ENCODE results near the gene SLC39A11. TPM values are rescaled to one million over a fixed set of nuclear protein-coding genes. Genes with fewer than 3 reads are reported as not detected.

The SLC39A11 gene
- total RNA-seq, 1 donor from 2014 or later: 16.3 TPM

DNA sequence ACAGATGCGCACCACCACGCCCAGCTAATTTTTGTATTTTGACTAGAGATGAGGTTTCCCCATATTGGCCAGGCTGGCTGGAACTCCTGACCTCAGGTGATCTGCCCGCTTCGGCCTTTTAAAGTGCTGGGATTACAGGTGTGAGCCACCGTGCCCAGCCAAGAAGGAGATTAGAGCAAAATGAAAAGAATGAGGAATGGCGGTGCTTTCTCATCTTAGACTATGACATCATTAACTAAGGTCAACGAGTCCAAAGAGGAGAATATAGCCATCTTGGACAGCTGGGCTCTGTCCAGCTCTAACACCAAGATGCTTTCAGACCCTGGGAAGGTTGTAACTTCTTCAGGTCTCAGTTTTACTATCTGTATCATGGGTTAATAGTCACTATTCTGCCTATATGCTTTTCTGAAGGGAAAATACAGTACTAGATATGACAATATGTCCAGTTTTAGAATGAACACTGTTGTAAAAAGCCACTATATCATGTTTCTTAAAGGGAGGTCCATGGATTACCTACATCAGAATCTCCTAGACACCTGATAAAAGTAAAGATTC is 76.7 kb downstream of the SLC39A11 start:
- no peak for DNase-seq
- Mint-ChIP-seq H3K4me1 (ENCODE audit: low read depth, unreplicated experiment) (peaks cover 15% of the 10 kb centered on the region), H3K4me3 (ENCODE audit: unreplicated experiment) (no peak overlapping the region), H3K9me3 (ENCODE audit: unreplicated experiment) (peaks cover 4% of the 10 kb centered on the region), H3K27me3 (ENCODE audit: unreplicated experiment) (peaks cover 7% of the 10 kb centered on the region), H3K27ac (ENCODE audit: unreplicated experiment) (no peak overlapping the region), H3K36me3 (ENCODE audit: unreplicated experiment) (peaks cover 8% of the 10 kb centered on the region)
- TF ChIP-seq, protein P1, sequence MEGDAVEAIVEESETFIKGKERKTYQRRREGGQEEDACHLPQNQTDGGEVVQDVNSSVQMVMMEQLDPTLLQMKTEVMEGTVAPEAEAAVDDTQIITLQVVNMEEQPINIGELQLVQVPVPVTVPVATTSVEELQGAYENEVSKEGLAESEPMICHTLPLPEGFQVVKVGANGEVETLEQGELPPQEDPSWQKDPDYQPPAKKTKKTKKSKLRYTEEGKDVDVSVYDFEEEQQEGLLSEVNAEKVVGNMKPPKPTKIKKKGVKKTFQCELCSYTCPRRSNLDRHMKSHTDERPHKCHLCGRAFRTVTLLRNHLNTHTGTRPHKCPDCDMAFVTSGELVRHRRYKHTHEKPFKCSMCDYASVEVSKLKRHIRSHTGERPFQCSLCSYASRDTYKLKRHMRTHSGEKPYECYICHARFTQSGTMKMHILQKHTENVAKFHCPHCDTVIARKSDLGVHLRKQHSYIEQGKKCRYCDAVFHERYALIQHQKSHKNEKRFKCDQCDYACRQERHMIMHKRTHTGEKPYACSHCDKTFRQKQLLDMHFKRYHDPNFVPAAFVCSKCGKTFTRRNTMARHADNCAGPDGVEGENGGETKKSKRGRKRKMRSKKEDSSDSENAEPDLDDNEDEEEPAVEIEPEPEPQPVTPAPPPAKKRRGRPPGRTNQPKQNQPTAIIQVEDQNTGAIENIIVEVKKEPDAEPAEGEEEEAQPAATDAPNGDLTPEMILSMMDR (IDR thresholded peaks at IDR 0.05; ENCODE audit: partially characterized antibody, unreplicated experiment): no peak

GRCh38 chr17:73013816-73014663 is 78.4 kb downstream of the SLC39A11 start:
- Mint-ChIP-seq H3K27me3 (ENCODE audit: unreplicated experiment) (peaks cover 4% of the 10 kb centered on the region), H3K9me3 (ENCODE audit: unreplicated experiment) (peaks cover 4% of the 10 kb centered on the region), H3K4me1 (ENCODE audit: low read depth, unreplicated experiment) (peaks cover 15% of the 10 kb centered on the region), H3K27ac (ENCODE audit: unreplicated experiment) (no peak overlapping the region), H3K4me3 (ENCODE audit: unreplicated experiment) (no peak overlapping the region), H3K36me3 (ENCODE audit: unreplicated experiment) (peaks cover 7% of the 10 kb centered on the region)
- no peak for DNase-seq
- TF ChIP-seq, protein P1 (IDR thresholded peaks at IDR 0.05; ENCODE audit: partially characterized antibody, unreplicated experiment): no peak

- no peak overlapping the region for H3K4me3 Mint-ChIP-seq (ENCODE audit: unreplicated experiment)
- H3K4me1 Mint-ChIP-seq (ENCODE audit: low read depth, unreplicated experiment): peaks cover 15% of the 10 kb centered on the region
- peaks cover under 1% of the 10 kb centered on the region for H3K36me3 Mint-ChIP-seq (ENCODE audit: unreplicated experiment)
- H3K27me3 Mint-ChIP-seq (ENCODE audit: unreplicated experiment): peaks cover 4% of the 10 kb centered on the region
- no peak overlapping the region for H3K27ac Mint-ChIP-seq (ENCODE audit: unreplicated experiment)
- TF ChIP-seq, protein P1 (IDR thresholded peaks at IDR 0.05; ENCODE audit: partially characterized antibody, unreplicated experiment): no peak
- no peak for DNase-seq
- peaks cover 4% of the 10 kb centered on the region for H3K9me3 Mint-ChIP-seq (ENCODE audit: unreplicated experiment)
Observed at GRCh38 chr17:73013301-73013700, 79.2 kb downstream of the SLC39A11 start.

GRCh38 chr17:73011016-73011486 is 81.4 kb downstream of the SLC39A11 start:
- peaks cover 9% of the 10 kb centered on the region for H3K27me3 Mint-ChIP-seq (ENCODE audit: unreplicated experiment)
- DNase-seq: no peak
- H3K36me3 Mint-ChIP-seq (ENCODE audit: unreplicated experiment): no peaks in the 10 kb centered on the region
- TF ChIP-seq, protein P1 (IDR thresholded peaks at IDR 0.05; ENCODE audit: partially characterized antibody, unreplicated experiment): no peak
- H3K4me3 Mint-ChIP-seq (ENCODE audit: unreplicated experiment): no peak overlapping the region
- H3K27ac Mint-ChIP-seq (ENCODE audit: unreplicated experiment): no peak overlapping the region
- H3K4me1 Mint-ChIP-seq (ENCODE audit: low read depth, unreplicated experiment): peaks cover 17% of the 10 kb centered on the region
- H3K9me3 Mint-ChIP-seq (ENCODE audit: unreplicated experiment): peaks cover 4% of the 10 kb centered on the region

- Mint-ChIP-seq H3K27ac (ENCODE audit: unreplicated experiment) (no peak overlapping the region), H3K36me3 (ENCODE audit: unreplicated experiment) (no peaks in the 10 kb centered on the region), H3K9me3 (ENCODE audit: unreplicated experiment) (peaks cover 4% of the 10 kb centered on the region), H3K27me3 (ENCODE audit: unreplicated experiment) (peaks cover 9% of the 10 kb centered on the region), H3K4me1 (ENCODE audit: low read depth, unreplicated experiment) (peaks cover 17% of the 10 kb centered on the region), H3K4me3 (ENCODE audit: unreplicated experiment) (no peak overlapping the region)
- TF ChIP-seq, protein P1 (IDR thresholded peaks at IDR 0.05; ENCODE audit: partially characterized antibody, unreplicated experiment): no peak
- DNase-seq: no peak
Observed at GRCh38 chr17:73010414-73010813, 82.1 kb downstream of the SLC39A11 start.
